ENCODE measurements around the gene RYR1. TPM values are rescaled to one million over a fixed set of nuclear protein-coding genes. Genes with fewer than 3 reads are reported as not detected.

The RYR1 gene
- total RNA-seq, 1 donor from 2014 or later: 8.7 TPM

Other genes with a start within 250 kb of the RYR1 start
- gene DPF1, start 209.5 kb upstream of the RYR1 start, total RNA-seq: 3.2 and 3.4 TPM in 2 replicates
- 98.7 and 98.9 TPM in 2 replicates for gene PPP1R14A, start 177.3 kb upstream of the RYR1 start, total RNA-seq
- 161 and 165 TPM in 2 replicates for gene SPINT2, start 169.1 kb upstream of the RYR1 start, total RNA-seq
- gene C19orf33, start 129.4 kb upstream of the RYR1 start, total RNA-seq: 2.0 TPM in 1 of 2 replicates, not detected in the other
- 106 and 114 TPM in 2 replicates for gene YIF1B, start 117.7 kb upstream of the RYR1 start, total RNA-seq
- gene KCNK6, start 113.8 kb upstream of the RYR1 start, total RNA-seq: 27.3 TPM in 2 replicates
- gene CATSPERG, start 97.9 kb upstream of the RYR1 start, total RNA-seq: 4.7 and 4.8 TPM in 2 replicates
- 286 and 299 TPM in 2 replicates for gene PSMD8, start 59.1 kb upstream of the RYR1 start, total RNA-seq
- gene GGN, start 45.7 kb upstream of the RYR1 start, total RNA-seq: 0.71 TPM in 1 of 2 replicates, not detected in the other
- 3.2 TPM in 2 replicates for gene SPRED3, start 45.0 kb upstream of the RYR1 start, total RNA-seq
- 32.7 and 34.5 TPM in 2 replicates for gene FAM98C, start 30.6 kb upstream of the RYR1 start, total RNA-seq
- 17.6 and 20.0 TPM in 2 replicates for gene RASGRP4, start 7.5 kb upstream of the RYR1 start, total RNA-seq
- 181 and 187 TPM in 2 replicates for gene MAP4K1, start 184.3 kb downstream of the RYR1 start, total RNA-seq
- gene EIF3K, start 185.5 kb downstream of the RYR1 start, total RNA-seq: 285 and 287 TPM in 2 replicates
- gene ACTN4, start 214.0 kb downstream of the RYR1 start, total RNA-seq: 329 and 334 TPM in 2 replicates

Measured in activated T-helper 2 cell treated with anti-CD3 and anti-CD28 coated beads, Interferon-gamma antibody, Interleukin-2, Interleukin-4, amounts not matched to agents 10 μg/mL and 5 μg/mL and 100 μg/mL, durations not matched to agents 14 hours and 24 hours and 36 hours (primary cell).